Measurements from ENCODE around the gene MYBPC2. TPM values are rescaled to one million over a fixed set of nuclear protein-coding genes. Genes with fewer than 3 reads are reported as not detected.

The MYBPC2 gene
- total and polyA plus RNA-seq, 2 of the 4 experiments (the other 2 are of a cell fraction) = not detected

- H3K79me1 ChIP-seq (ENCODE audit: low read depth in 1 of 2, low read length in 2 of 2) = peaks cover 8 to 14% of the 10 kb centered on the region in 2 experiments; a peak in 3 of 4 replicates
- no peak overlapping the region for H3K4me2 ChIP-seq (ENCODE audit: low read depth, low read length)
- H4K8ac ChIP-seq (ENCODE audit: low read depth in 2 of 2, low read length in 2 of 2) = no peak overlapping the region
- H3K4me3 ChIP-seq (ENCODE audit: insufficient read depth, low read depth, low read length) = no peak overlapping the region
- no peak overlapping the region for H2BK120ac ChIP-seq (ENCODE audit: low read depth, low read length)
- no peak overlapping the region for H4K5ac ChIP-seq (ENCODE audit: low read depth, low read length)
- H3K56ac ChIP-seq (ENCODE audit: extremely low read depth, insufficient read depth, low read length) = no peak overlapping the region
- no peak overlapping the region for H3K4ac ChIP-seq (ENCODE audit: low read depth, low read length)
- in situ Hi-C loops (cut with MboI; ENCODE audit: low sequenced_read_pairs) = no loop called here
- ChIA-PET CTCF (no interaction called here), POLR2A (ENCODE audit: unreplicated experiment) (no interaction called here)
- H3K27ac ChIP-seq (ENCODE audit: insufficient read depth, low read length) = no peak overlapping the region
- WGBS, 2 experiments (ENCODE audit: extremely low coverage in 2 of 2, insufficient read length in 1 of 2) = 80% methylated on average over 9 of the region's 10 CpGs; no CpG with 5 or more reads in 1 of the 2 experiments
- TSS peak; percentile 81 for BruUV-seq (replicated peaks)
- H3K9me3 ChIP-seq (ENCODE audit: control insufficient read depth, insufficient read depth, low read length) = no peaks in the 10 kb centered on the region; the same call in 1 of the 2 replicates
- intact Hi-C loops (cut with micrococcal nuclease) = no loop called here
- no peak overlapping the region for H2AK9ac ChIP-seq (replicated peaks; ENCODE audit: low read depth, low read length, poor library complexity)
- H3K14ac ChIP-seq (replicated peaks; ENCODE audit: low read depth, low read length) = no peak overlapping the region
- H2AFZ ChIP-seq (replicated peaks; ENCODE audit: low read length, poor library complexity) = no peak overlapping the region
- H3K9ac ChIP-seq (ENCODE audit: low read depth, low read length) = no peak overlapping the region
- H2BK20ac ChIP-seq (ENCODE audit: low read depth, low read length) = no peak overlapping the region
- H4K20me1 ChIP-seq (ENCODE audit: insufficient read depth, low read length) = peaks cover 4% of the 10 kb centered on the region
- no peaks in the 10 kb centered on the region for H3K4me1 ChIP-seq (ENCODE audit: control insufficient read depth, insufficient read depth, low read length)
- no peak overlapping the region for H3K18ac ChIP-seq (ENCODE audit: low read depth, low read length)
- no peak overlapping the region for H2BK5ac ChIP-seq (ENCODE audit: low read depth, low read length, poor library complexity, severe bottlenecking)
- no peak for ATAC-seq (ENCODE audit: low read depth)
- TF ChIP-seq POLR2A (IDR thresholded peaks at IDR 0.05; ENCODE audit: low read depth, low read length) (no peak), RFX5 (IDR thresholded peaks at IDR 0.05; ENCODE audit: low read depth, low read length) (no peak)
- peaks cover 26% of the 10 kb centered on the region for H3K36me3 ChIP-seq (ENCODE audit: control insufficient read depth, insufficient read depth, low read length)
- H4K91ac ChIP-seq (ENCODE audit: insufficient read depth, low read depth, low read length) = no peak overlapping the region
- peaks cover 3% of the 10 kb centered on the region; the same call in 1 of the 2 replicates for H3K27me3 ChIP-seq (ENCODE audit: control insufficient read depth, insufficient read depth, low read length)
- no peaks in the 10 kb centered on the region for H3K9me1 ChIP-seq (ENCODE audit: insufficient read depth, low read length)
- dilution Hi-C loops (cut with HindIII; ENCODE audit: low sequenced_read_pairs, unreplicated experiment) = no loop called here
- H3K23ac ChIP-seq (ENCODE audit: low read depth, low read length) = no peak overlapping the region
- H2BK15ac ChIP-seq (ENCODE audit: low read depth, low read length) = no peak overlapping the region
- DNase-seq = no peak
- H2AK5ac ChIP-seq (ENCODE audit: low read depth, low read length) = no peak overlapping the region
These were observed 50.2 kb downstream of the MYBPC2 start for GRCh38 chr19:50482916-50483315.
